Stimulated activated CD4-positive, alpha-beta T cell treated with anti-CD3 and anti-CD28 coated beads, TNF-alpha, amount 100 ng/mL, for 24 hours (primary cell): Measurements from ENCODE around the gene ANO7.

Source experiments
- DNase-seq, 3 experiments: peaks; one replicate each; pipeline ENCODE4 v3.0.0-alpha.2; 2020; ENCODE audit warnings: low read depth in 3 of 3

The ANO7 gene

DNA sequence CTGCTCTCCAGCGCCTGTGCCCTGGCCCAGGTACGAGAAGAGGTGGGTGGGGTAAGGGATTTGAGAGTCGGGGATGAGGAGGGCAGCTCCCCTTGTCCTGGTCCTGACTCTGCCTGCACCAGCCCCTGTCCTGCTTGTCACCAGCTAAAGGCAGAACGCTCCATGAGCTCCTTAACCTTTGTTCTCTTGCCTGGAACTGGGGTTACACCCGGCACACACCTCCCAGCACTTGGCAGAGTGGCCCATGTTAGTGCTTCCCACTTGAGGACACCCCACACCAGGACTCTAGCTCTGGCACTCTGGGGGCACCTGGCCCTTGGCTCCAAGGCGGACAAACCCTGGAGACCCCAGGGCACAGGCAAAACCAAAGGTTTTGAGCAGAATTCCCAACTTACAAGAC, 19.2 kb downstream of the ANO7 start:
- DNase-seq: no peak

DNA sequence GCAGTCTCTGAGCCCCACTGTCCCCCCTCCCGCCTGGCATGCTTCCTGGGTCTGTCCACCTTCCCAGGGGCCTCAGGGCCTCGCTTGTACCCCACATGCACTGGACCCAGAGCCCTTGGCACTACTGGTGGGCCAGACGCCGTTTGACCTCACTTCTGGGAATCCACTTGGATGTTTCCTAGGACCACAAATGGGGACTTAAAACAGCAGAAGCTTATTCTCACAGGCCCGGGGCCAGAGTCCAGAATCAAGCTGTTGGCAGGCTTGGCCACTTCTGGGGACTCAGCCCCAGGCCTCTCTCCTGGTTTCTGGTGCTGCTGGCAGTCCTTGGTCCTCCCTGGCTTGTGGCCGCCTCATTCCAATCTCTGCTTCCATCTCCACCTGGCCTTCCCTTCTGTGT, 19.6 kb downstream of the ANO7 start:
- no peak for DNase-seq

DNA sequence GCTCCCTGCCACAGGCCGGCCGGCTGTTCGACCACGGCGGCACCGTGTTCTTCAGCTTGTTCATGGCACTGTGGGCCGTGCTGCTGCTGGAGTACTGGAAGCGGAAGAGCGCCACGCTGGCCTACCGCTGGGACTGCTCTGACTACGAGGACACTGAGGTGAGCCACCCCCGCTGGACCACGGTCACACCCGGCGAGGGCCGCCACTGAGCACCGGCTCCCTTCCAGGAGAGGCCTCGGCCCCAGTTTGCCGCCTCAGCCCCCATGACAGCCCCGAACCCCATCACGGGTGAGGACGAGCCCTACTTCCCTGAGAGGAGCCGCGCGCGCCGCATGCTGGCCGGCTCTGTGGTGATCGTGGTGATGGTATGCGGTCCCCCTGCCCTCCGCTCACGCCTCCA, 20.8 kb downstream of the ANO7 start:
- DNase-seq: no peak

DNA sequence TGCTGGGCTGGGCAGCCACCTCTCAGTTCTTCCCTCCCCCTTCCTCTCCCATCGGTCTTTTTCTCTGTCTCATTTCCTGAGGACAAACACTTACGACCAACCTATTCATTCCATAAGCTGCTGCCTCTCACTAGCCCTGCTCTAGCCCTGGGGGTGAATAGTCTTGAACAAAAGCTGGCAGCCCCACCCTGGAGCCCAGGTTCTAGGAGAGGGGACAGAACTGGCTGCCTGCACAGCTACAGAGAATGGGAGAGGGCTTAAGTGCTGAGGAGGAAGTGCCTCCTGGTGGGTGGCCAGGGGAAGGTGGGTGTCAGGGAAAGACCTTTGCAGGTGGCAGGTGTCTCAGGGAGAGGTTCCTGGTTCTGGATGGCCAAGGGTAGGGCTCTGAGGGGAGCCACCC, 22.8 kb downstream of the ANO7 start:
- no peak for DNase-seq

DNA sequence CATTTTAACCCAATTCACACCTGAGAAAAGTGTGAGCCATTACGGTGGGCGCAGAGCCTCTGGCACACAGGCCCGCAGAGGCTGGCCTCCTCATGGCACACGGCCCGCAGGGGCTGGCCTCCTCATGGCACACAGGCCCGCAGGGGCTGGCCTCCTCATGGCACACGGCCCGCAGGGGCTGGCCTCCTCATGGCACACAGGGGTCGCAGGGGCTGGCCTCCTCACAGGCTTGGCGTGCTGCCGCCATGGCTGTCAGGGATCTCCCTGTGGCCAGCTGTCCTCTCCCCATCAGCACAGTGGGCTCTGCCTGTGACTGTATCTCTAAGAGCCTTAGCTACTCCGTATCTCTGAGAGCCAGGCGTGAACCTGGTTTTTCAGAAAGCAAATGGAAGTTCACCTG, 24.6 kb downstream of the ANO7 start:
- no peak for DNase-seq

DNA sequence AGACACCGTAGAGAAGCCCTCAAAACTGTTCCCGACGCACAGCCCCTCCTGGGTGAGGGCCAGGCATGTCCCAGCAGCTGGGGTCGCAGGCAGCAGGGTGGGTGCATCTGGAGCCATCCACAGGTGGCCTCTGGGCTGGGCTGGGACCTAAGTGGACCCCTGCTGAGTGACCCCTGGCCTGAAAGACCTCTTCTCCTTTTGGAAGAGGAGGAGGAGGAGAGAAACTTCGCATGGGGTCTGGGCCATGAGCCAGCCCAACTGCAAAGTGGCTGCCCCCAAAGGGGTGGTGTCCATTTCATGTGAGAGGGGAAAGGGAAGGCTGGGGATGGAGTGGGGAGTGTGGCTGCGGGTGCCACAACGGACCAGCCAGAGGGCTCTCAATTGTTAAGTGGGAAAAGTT, 25.1 kb downstream of the ANO7 start:
- DNase-seq: no peak

DNA sequence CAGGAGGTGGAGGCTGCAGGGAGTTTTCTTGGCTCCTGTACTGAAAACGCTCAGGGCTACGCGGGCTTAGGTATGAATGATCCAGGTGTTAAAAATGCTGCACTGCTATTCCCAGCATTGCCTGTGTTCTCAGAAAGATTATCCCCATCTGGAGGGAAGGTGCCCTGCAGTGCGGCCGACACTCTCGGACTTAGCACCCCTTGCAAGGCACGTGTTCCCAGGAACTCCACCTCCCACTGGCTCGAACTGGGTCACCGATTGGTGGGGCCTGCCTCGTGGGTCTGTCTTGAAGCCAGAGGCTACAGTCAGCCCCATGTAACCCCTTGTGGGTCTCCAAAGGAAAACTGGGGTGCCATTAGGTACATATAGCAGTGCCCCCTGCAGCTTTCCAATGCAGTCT, 25.7 kb downstream of the ANO7 start:
- DNase-seq: no peak

DNA sequence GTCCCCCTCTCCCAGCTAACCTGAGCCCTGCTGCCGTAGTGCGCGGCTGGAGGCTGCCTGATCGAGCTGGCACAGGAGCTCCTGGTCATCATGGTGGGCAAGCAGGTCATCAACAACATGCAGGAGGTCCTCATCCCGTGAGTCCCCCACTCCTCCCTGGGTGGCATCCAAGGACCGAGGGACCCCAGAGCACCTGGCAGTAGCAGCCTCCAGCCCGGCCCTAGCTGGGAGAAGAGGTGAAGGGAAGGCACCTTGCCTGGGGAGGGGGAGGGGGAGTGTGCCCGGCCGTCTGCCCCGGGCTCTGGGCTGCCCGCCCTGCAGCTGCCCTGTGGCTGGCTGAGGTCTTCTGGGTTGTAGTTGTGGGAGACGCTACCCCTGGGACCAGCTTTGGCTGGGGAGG, 26.3 kb downstream of the ANO7 start:
- DNase-seq: no peak

DNA sequence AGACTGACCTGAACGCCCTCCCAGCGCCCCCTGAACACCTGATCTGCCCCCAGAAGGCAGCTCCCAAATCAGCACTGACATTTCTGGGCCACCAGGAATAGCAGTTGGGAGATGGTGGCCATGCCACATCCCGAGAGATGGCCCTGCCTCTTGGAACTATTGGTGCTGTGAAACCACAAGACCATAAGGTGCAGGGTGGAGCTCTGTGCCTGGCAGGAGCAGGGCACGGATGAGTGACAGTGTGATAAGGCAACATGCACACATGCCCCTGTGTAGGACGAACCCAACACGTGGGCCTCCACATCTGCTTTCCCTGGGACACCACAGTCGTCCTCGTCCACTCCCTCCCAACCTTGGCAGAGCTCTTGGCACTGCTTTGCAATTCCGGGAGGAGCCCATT, 26.9 kb downstream of the ANO7 start:
- DNase-seq: no peak

DNA sequence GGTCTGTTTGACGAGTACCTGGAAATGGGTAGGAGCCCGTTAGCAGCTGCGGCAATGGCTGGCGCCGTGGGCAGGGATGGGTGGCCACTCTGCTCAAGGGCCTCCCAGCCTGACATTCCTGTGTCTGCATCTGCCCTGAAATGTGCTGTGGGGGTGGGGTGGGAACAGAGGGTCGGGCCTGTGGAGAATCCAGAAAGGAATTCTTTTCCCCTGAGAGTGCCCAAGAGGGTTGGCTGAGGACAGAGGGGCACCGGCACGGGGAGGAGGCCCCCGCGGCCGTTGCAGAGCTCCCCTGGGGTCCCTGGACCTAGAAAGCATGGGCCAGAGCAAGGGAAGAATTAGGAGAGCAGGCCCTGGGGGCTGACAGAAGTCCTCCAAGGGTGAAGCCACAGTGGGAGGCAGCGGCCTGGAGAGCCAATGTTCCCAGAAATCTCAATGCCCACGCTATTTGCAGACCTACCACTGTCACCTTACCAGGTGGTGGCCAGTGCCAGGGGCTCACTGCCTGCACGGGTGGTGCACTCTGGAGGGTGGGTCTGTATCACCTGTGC, 27.8 kb downstream of the ANO7 start:
- DNase-seq: no peak

DNA sequence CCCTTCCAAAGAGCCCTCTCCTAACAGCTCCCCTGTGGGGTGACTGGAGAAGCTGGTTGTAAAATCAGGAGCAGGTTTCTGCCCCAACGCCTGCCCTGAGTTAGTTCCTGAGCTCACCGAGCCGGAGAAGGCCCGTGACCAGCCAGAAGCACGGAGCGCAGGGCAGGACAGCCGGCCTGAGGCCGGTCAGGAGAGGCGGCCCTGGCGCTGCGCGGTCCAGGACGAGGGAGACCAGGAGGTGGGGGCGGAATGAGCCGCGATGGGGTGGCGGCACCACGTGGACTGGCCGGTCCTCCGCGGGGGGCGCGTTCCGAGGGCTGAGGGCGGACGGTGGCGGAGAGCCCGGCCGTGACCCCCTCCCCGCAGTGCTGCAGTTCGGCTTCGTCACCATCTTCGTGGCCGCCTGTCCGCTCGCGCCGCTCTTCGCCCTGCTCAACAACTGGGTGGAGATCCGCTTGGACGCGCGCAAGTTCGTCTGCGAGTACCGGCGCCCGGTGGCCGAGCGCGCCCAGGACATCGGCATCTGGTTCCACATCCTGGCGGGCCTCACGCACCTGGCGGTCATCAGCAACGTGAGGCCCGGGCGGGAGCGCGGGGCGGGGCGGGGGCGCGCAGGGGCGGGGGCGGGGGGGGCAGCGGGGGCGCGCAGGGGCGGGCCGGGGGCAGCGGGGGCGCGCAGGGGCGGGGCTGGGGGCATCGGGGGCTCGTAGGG, 29.0 kb downstream of the ANO7 start:
- peak in 1 of 3 experiments; percentile 22 for DNase-seq

DNA sequence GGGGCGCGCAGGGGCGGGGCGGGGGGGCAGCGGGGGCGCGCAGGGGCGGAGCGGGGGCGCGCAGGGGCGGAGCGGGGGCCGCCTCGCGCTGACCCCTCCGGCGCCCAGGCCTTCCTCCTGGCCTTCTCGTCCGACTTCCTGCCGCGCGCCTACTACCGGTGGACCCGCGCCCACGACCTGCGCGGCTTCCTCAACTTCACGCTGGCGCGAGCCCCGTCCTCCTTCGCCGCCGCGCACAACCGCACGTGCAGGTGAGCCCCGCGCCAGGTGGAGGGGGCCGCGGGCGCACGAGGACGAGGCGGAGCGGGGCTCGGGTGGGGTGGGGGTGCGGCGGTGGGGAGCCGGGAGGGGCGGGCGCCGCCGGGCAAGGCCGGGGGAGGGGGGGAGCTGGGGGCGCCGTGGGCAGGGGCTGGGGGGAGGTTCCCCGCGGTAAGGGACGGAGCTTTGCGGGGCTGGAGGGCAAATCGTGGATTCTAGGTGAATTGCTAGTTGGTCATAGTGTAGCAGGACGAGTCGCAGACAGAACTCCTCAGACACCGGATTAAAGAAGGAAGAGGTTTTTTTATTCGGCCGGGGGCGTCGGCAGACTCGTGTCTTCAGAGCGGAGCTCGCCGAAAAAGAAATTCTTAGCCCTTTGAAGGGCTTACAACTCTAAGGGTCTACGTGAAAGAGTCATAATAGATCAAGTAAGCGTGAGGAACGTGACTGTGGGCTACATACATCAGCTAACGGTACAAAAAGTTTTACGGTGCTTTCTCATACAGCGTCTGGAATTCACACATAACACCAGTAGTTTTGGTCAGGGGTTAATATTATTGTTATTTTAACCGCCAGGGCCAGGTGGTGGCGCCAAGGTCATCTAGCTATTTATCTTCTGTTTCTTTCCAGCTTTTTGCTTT, 29.9 kb downstream of the ANO7 start:
- peak in 1 of 3 experiments; percentile 35 for DNase-seq

DNA sequence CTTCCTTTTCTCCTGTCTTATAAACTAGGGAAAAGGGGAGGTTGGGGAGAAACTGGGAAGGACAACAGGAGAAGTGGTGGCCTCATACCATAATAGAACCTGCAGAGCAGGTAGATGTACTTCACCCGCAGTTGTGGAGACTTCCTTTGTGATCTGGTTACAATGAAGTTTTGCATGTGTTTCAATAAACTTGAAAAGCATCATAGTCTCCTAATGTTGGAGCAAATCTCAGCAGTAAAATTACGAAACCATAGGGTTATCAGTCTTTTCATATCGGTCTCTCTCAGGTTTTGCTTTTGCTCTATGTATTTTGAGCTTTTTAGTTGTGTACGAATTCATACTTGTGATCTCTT, 30.5 kb downstream of the ANO7 start:
- DNase-seq: no peak

DNA sequence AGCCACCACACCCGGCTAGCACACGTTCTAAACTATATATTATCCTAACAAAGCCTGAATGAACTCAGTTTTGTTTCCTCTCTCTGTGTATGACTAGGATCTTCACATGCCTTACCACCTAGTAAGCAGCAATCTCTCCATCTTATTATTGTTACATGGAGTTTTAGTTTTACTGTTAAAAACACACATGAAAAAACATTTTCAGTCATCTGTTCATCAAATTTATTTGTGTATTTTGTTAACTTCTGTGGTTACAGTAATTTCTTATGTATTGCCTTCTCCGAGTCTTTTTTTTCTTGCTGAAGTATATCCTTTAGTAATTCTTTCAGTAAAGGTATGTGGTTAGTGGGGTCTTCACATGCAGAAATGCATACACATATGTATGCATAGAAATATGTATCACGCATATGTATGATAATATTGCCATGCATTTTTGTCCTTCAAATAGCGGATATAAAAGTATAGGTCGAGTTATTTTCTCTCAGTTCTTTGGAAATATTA, 31.4 kb downstream of the ANO7 start:
- no peak for DNase-seq

DNA sequence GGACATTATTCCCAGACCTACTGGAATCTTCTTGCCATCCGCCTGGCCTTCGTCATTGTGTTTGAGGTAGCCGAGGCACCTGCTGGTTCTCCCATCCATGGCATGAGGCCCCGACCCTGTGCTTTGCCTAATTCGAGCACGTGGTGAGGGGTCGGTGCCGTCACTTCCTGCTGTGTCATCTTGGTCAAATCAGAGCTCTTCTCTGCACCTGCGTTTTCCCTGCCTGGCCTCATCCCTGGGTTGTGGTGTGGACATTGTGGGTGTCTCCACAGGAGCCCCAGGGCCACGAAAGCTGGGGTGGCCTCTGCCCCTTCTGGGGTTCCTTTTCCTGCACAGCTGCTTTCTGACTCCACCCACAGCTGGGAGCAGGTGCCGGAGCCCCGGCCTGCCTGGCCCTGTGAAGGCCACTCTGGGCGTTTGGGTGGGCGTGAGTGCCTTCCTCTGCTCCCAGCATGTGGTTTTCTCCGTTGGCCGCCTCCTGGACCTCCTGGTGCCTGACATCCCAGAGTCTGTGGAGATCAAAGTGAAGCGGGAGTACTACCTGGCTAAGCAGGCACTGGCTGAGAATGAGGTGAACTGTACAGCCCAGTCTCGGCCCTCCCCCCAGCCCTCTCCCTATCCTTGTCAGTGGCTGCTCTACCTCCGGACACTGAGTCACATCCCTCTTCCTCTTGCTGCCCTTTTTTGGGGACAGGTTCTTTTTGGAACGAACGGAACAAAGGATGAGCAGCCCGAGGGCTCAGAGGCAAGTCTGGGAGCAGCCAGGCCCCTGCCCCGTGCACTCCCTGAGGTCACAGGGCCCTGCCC, 34.9 kb downstream of the ANO7 start:
- DNase-seq: no peak

DNA sequence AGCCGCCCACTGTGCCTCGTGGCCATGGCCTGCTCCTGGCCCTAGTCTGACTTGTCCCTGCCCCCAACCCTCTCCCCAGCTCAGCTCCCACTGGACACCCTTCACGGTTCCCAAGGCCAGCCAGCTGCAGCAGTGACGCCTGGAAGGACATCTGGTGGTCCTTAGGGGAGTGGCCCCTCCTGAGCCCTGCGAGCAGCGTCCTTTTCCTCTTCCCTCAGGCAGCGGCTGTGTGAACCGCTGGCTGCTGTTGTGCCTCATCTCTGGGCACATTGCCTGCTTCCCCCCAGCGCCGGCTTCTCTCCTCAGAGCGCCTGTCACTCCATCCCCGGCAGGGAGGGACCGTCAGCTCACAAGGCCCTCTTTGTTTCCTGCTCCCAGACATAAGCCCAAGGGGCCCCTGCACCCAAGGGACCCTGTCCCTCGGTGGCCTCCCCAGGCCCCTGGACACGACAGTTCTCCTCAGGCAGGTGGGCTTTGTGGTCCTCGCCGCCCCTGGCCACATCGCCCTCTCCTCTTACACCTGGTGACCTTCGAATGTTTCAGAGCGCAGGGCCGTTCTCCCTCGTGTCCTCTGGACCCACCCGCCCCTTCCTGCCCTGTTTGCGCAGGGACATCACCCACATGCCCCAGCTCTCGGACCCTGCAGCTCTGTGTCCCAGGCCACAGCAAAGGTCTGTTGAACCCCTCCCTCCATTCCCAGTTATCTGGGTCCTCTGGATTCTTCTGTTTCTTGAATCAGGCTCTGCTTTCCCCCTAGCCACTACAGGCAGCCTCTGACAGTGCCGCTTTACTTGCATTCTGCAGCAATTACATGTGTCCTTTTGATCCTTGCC, 35.8 kb downstream of the ANO7 start:
- DNase-seq: no peak

DNA sequence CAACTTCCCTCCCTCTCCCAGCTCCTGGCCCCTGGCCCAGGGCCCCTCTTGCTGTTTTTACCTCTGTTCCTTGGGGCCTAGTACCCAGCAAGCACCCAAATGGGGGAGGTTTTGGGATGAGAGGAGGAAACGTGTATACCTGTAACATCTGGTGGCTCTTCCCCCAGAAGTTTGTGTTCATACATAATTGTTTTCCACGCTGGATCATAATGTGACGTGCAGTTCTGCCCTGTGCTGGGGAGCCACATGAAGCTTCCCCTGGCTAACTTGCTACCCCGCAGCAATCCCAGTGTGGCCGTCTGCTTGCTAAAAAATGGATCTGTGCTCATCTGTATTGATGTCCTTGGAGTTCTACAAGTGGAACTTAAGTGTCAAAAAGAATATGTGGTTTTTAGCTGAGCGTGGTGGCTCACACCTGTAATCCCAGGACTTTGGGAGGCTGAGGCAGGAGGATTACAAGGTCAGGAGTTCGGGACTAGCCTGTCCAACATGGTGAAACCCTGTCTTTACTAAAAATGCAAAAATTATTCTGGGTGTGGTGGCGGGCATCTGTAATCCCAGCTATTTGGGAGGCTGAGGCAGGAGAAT, 36.5 kb downstream of the ANO7 start:
- DNase-seq: no peak

DNA sequence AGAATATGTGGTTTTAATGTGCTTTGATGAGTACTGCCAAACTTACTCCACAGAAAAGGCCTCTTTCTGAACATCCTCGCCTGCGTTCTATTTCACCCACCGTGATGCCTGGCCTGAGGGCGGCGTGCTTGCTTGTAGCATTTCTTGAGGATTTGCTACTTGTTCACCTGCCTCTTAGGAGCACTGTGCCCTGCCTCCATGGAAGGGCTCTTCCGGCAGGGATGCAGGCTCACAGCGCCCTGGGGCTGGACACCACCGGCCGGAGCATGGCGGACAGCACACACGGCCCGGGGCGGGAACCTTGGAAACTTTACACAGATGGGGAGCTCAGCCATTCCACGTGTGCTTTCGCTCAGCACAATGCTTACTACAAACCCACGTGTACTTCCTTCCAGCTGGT, 37.1 kb downstream of the ANO7 start:
- no peak for DNase-seq

DNA sequence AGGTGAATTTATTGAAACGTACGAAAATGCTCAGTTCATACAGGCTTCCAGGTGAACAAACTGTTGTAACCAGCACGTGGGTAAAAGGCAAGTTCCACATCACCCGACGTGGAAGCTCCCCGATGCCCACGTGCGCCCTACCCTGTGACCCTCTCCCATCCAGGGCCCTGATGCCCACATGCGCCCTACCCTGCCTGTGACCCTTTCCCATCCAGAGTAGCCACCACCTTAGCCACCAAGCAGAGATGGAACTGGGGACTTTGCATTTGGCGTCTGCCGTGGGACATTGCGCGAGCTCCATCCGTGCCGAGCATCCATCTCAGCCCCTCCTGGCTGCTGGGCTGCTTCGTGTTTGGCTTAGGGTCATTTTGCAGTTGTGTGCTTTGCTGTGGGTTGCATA, 37.5 kb downstream of the ANO7 start:
- no peak for DNase-seq

DNA sequence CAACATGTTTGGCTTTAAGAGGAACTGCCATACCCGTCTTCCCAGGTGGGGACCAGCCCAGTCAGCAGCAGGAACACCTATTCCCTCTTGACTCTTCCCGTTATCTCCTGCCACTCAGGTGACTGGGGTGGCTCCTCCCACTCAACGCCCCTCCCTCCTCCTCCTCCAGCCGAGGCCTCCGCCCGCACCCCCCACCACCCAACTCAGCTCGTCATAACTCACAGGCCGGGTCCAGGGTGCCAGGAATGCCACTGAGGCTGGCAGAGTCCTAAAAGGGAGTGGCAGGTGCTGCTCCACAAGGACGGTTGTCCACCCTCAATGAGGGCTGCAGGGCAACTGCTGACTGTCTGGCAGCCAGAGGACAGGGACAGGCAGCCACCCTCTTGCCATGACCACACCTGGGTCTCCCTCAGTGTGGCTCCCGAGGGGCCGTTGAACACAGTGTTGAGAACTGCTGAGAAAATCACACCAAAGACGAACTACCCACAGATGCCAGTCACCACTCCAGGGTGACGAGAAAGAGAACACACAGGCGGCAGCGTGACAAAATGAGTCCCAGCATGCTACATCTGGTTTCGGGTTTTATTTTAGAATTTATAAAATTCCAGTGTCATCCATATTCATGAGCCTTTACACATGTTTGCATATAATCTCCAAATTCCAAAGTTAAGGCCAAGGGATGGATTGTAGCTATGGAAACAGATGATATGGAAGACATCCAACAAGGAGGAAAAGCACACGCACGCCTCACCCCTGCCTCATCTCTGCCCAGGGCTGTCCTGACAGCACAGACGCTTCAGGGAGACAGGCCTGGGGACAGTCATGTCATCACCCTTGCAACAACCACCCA, 38.5 kb downstream of the ANO7 start:
- DNase-seq: no peak
